Measurements from ENCODE around the gene RDH8.

DNA sequence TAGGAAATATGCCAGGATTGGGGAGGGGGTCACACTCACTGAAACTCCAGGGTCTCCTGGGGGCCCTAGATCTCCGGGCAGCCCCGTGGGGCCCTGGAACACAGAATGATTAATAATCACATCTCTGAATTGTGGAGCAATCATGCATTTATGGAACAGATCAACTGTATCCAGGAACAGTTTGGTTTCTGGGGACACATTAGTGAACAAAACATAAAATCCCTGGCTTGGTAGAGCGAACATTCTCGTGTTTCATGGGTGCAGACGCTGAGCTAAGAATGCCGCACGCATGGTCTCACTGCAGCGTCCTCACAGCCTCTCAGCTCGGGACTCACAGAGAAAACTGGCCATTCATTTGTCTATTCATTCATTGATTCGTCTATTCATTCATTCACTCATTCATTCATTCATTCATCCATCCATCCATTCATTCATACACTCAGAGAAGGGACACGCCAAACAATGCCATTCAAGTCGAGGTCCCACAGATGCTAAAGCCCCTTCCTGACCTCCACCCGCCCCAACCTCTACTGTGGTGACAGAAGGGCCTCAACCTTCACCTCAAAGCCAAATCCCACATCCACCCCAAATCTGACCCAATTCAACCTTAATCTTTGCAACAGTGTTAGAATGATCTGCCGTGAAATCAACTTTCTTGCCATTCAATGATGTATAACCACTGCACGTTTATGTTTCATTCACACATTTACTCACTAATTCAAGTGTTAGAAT, 42.0 kb upstream of the RDH8 start:
- TF ChIP-seq POLR2AphosphoS5 (IDR thresholded peaks at IDR 0.05; ENCODE audit: low read depth, low read length): no peak
- TF ChIP-seq, protein P1, sequence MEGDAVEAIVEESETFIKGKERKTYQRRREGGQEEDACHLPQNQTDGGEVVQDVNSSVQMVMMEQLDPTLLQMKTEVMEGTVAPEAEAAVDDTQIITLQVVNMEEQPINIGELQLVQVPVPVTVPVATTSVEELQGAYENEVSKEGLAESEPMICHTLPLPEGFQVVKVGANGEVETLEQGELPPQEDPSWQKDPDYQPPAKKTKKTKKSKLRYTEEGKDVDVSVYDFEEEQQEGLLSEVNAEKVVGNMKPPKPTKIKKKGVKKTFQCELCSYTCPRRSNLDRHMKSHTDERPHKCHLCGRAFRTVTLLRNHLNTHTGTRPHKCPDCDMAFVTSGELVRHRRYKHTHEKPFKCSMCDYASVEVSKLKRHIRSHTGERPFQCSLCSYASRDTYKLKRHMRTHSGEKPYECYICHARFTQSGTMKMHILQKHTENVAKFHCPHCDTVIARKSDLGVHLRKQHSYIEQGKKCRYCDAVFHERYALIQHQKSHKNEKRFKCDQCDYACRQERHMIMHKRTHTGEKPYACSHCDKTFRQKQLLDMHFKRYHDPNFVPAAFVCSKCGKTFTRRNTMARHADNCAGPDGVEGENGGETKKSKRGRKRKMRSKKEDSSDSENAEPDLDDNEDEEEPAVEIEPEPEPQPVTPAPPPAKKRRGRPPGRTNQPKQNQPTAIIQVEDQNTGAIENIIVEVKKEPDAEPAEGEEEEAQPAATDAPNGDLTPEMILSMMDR (IDR thresholded peaks at IDR 0.05): no peak
